Measurements from ENCODE around the gene PLAAT4. TPM values are rescaled to one million over a fixed set of nuclear protein-coding genes. Genes with fewer than 3 reads are reported as not detected.

Gene PLAAT4
- total RNA-seq, 2 experiments from 2014 or later = 80.4 to 82.4 TPM

DNA sequence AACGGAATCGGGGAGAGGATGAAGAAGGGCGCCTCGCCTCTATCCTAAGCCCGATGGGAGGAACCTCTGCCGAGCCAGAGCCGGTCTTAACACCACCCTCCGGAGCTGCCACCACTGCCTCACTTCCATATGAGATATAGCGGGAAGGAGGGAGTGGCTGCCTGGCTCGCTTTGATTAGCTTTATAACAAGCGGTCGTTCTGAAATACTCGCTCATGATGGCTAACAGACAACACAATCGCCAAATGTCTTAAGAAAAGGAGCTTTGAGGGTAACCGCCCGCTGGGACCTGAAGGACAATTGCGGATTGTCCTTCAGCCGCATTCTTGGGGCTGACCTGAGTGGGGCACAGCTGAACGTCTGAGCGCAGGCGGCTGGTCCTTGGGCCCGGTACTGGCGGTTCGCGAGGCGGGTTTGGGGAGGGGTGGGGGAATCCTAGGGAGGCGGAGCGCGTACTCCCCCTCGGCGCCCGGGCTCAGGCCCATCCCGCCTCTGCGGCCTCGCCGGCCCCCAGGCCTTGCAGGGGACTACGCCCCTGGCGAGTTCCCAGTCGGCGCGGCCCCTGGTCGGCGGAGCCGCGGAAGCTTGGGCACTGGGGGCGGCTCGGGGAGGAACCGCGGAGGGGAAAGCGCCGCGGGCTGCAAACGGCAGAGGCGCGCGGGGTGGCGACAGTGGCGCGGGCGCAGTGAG, 45.9 kb upstream of the PLAAT4 start, which contains the start of gene PLAAT5:
PLAAT5 (minus strand) TSS at position 617 of the 689 bp plus-strand sequence; CDS start at position 484, 133 bp downstream.
- peaks cover 6% of the 10 kb centered on the region for H3K9me3 Mint-ChIP-seq
- TF ChIP-seq, protein P1, sequence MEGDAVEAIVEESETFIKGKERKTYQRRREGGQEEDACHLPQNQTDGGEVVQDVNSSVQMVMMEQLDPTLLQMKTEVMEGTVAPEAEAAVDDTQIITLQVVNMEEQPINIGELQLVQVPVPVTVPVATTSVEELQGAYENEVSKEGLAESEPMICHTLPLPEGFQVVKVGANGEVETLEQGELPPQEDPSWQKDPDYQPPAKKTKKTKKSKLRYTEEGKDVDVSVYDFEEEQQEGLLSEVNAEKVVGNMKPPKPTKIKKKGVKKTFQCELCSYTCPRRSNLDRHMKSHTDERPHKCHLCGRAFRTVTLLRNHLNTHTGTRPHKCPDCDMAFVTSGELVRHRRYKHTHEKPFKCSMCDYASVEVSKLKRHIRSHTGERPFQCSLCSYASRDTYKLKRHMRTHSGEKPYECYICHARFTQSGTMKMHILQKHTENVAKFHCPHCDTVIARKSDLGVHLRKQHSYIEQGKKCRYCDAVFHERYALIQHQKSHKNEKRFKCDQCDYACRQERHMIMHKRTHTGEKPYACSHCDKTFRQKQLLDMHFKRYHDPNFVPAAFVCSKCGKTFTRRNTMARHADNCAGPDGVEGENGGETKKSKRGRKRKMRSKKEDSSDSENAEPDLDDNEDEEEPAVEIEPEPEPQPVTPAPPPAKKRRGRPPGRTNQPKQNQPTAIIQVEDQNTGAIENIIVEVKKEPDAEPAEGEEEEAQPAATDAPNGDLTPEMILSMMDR (IDR thresholded peaks at IDR 0.05) = no peak
- Histone ChIP-seq H3K4me3 (ENCODE audit: low read length) (peak within 1 kb of the TSS; percentile 43), H3K4me1 (ENCODE audit: insufficient read depth, low read length) (peaks cover 14% of the 10 kb centered on the region), H3K27me3 (ENCODE audit: control insufficient read depth in 1 of 2, insufficient read depth in 2 of 2, low read length in 2 of 2) (peaks cover 4 to 5% of the 10 kb centered on the region in 2 experiments), H3K9me3 (ENCODE audit: control insufficient read depth in 1 of 2, insufficient read depth in 1 of 2, low read length in 2 of 2) (no peaks in the 10 kb centered on the region), H3K27ac (ENCODE audit: low read depth in 1 of 2, low read length in 2 of 2) (no peak within 1 kb of the TSS), H3K36me3 (ENCODE audit: insufficient read depth, low read length) (no peaks in the 10 kb centered on the region)
- peaks cover 34% of the 10 kb centered on the region for H3K27me3 Mint-ChIP-seq
- peak; percentile 26 for ATAC-seq (ENCODE audit: poor library complexity)
- peak within 1 kb of the TSS; percentile 31 for H3K27ac Mint-ChIP-seq
- intact Hi-C loops (cut with DNase I, micrococcal nuclease) = loop anchor here in 1 of 2 experiments (5.0 kb wide), 1 partner anchor 77 kb away; no protein-coding TSS in a partner anchor
- H3K4me1 Mint-ChIP-seq (ENCODE audit: low read depth) = peaks cover 16% of the 10 kb centered on the region
- H3K36me3 Mint-ChIP-seq (ENCODE audit: low read depth) = no peaks in the 10 kb centered on the region
- DNase-seq = peak in 7 of 14 experiments; percentile 10 to 41 (median 17)
- peak within 1 kb of the TSS; percentile 80 for H3K4me3 Mint-ChIP-seq
- POLR2A ChIA-PET = interaction anchor here (1.1 to 2.8 kb wide), 3 partner anchors 46 to 191 kb away, joined by 3 to 13 read pairs (median 7); partner anchors contain the start of gene PLAAT4
- CTCF ChIA-PET = interaction anchor here (0.6 to 1.1 kb wide), 3 partner anchors 11 to 167 kb away, joined by 3 to 4 read pairs (median 4); no protein-coding TSS in a partner anchor

DNA sequence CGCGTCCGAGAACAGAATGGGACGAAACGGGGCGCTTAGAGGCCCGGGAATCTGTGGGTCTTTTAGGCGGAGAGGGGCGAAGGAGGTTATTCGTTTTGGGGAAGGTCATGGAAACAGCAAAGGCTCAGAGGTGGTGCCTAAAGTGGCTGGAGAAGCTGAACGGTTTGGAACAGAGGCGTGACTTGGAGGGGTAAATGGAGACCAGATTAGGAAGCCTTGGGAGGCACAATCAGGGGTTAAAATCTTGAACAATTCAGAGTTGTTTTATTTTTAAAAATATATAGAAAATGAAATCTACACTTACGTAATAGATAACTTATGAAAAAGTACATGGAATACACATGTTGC, 45.4 kb upstream of the PLAAT4 start:
- H3K27ac ChIP-seq (ENCODE audit: low read depth in 1 of 2, low read length in 2 of 2) = no peak overlapping the region
- ChIA-PET POLR2A (interaction anchor here (1.1 to 2.8 kb wide), 3 partner anchors 46 to 191 kb away, joined by 3 to 13 read pairs (median 7); partner anchors contain the start of gene PLAAT4), CTCF (interaction anchor here (0.6 to 1.1 kb wide), 3 partner anchors 12 to 166 kb away, joined by 3 to 4 read pairs (median 4); no protein-coding TSS in a partner anchor)
- H3K9me3 ChIP-seq (ENCODE audit: control insufficient read depth in 1 of 2, insufficient read depth in 1 of 2, low read length in 2 of 2) = no peaks in the 10 kb centered on the region
- no peaks in the 10 kb centered on the region for H3K36me3 ChIP-seq (ENCODE audit: insufficient read depth, low read length)
- ATAC-seq (ENCODE audit: poor library complexity) (no peak), DNase-seq (no peak)
- peak overlapping the region; percentile 43 for H3K4me3 ChIP-seq (ENCODE audit: low read length)
- Mint-ChIP-seq H3K36me3 (ENCODE audit: low read depth) (no peaks in the 10 kb centered on the region), H3K27me3 (peaks cover 34% of the 10 kb centered on the region), H3K27ac (peak overlapping the region; percentile 31), H3K9me3 (peaks cover 2% of the 10 kb centered on the region), H3K4me3 (peak overlapping the region; percentile 70), H3K4me1 (ENCODE audit: low read depth) (peaks cover 16% of the 10 kb centered on the region)
- H3K27me3 ChIP-seq (ENCODE audit: control insufficient read depth in 1 of 2, insufficient read depth in 2 of 2, low read length in 2 of 2) = peaks cover 4 to 5% of the 10 kb centered on the region in 2 experiments
- TF ChIP-seq, protein P1 (IDR thresholded peaks at IDR 0.05) = no peak
- peaks cover 14% of the 10 kb centered on the region for H3K4me1 ChIP-seq (ENCODE audit: insufficient read depth, low read length)
- intact Hi-C loops (cut with DNase I, micrococcal nuclease) = loop anchor here in 1 of 2 experiments (5.0 kb wide), 1 partner anchor 76 kb away; no protein-coding TSS in a partner anchor

DNA sequence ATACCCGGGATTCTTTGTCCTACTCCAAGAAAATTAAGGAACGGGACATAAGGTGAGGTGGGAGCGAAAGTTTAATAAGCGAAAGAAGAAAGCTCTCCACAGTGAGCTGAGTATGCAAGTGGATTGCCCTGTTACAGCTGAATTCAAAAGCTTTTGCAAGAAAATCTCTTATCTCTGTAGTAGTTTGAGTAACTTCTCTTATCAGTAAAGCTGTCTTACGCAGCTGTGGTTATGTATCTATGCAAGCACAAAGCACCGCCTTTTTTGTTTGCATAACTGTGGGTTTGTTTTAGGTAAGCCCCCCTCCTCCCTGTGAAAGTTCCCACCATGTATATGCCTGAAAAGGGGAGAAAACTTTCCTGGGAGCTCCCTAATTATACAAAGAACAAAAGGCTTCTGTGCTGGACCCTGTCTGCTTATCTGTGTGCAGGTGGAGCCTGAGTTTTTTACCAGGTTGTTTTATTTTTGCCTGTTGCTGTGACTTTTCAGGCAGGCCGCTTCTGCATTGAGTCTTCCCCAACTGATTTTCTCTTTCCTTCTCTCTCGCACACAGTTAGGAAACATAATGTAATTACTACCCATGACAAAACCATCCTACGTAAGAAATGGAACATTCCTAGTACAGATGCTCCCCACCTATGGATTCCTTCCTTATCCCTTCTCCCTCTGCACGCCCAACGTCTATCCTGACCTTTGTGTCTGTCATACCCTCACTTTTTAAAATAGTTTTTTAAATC, 44.8 kb upstream of the PLAAT4 start:
- intact Hi-C loops (cut with DNase I, micrococcal nuclease) = loop anchor here in 1 of 2 experiments (5.0 kb wide), 1 partner anchor 75 kb away; no protein-coding TSS in a partner anchor
- peaks cover 16% of the 10 kb centered on the region for H3K4me1 Mint-ChIP-seq (ENCODE audit: low read depth)
- TF ChIP-seq, protein P1 (IDR thresholded peaks at IDR 0.05) = no peak
- H3K4me1 ChIP-seq (ENCODE audit: insufficient read depth, low read length) = peaks cover 14% of the 10 kb centered on the region
- H3K36me3 Mint-ChIP-seq (ENCODE audit: low read depth) = no peaks in the 10 kb centered on the region
- H3K4me3 Mint-ChIP-seq = peak overlapping the region; percentile 80
- no peaks in the 10 kb centered on the region for H3K9me3 Mint-ChIP-seq
- peaks cover 4 to 5% of the 10 kb centered on the region in 2 experiments for H3K27me3 ChIP-seq (ENCODE audit: control insufficient read depth in 1 of 2, insufficient read depth in 2 of 2, low read length in 2 of 2)
- DNase-seq = peak in 2 of 14 experiments; percentile 23 to 31
- ChIA-PET CTCF (no interaction called here), POLR2A (interaction anchor here (2.3 to 2.8 kb wide), 2 partner anchors 45 to 59 kb away, joined by 7 to 13 read pairs; partner anchors contain the start of gene PLAAT4)
- peaks cover 34% of the 10 kb centered on the region for H3K27me3 Mint-ChIP-seq
- H3K9me3 ChIP-seq (ENCODE audit: control insufficient read depth in 1 of 2, insufficient read depth in 1 of 2, low read length in 2 of 2) = no peaks in the 10 kb centered on the region
- peak; percentile 71 for ATAC-seq (ENCODE audit: poor library complexity)
- H3K4me3 ChIP-seq (ENCODE audit: low read length) = peak overlapping the region; percentile 43
- H3K36me3 ChIP-seq (ENCODE audit: insufficient read depth, low read length) = no peaks in the 10 kb centered on the region
- H3K27ac Mint-ChIP-seq = peak overlapping the region; percentile 31
- no peak overlapping the region for H3K27ac ChIP-seq (ENCODE audit: low read depth in 1 of 2, low read length in 2 of 2)
